ENCODE results near the gene POLR3A. TPM values are rescaled to one million over a fixed set of nuclear protein-coding genes. Genes with fewer than 3 reads are reported as not detected.

The POLR3A gene
- total RNA-seq, 2 donors from 2014 or later, result 20.9 to 22.4 TPM

- Mint-ChIP-seq H3K4me1 (ENCODE audit: low read depth) (no peaks in the 10 kb centered on the region), H3K36me3 (ENCODE audit: insufficient read depth in 2 of 2) (peaks cover 9 to 17% of the 10 kb centered on the region in 2 donors), H3K27ac (no peak overlapping the region), H3K27me3 (ENCODE audit: low read depth) (no peaks in the 10 kb centered on the region), H3K9me3 (no peaks in the 10 kb centered on the region), H3K4me3 (no peak overlapping the region)
- ATAC-seq (replicated peaks in 1 of 2) (no peak), DNase-seq (no peak)
Measured at GRCh38 chr10:77977934-77978333, 51.4 kb downstream of the POLR3A start.

GRCh38 chr10:77977016-77977415 lies 52.3 kb downstream of the POLR3A start:
- no peak for DNase-seq
- Mint-ChIP-seq H3K36me3 (ENCODE audit: insufficient read depth in 2 of 2) (peaks cover 9 to 19% of the 10 kb centered on the region in 2 donors), H3K27ac (no peak overlapping the region), H3K4me1 (ENCODE audit: low read depth) (no peaks in the 10 kb centered on the region), H3K27me3 (ENCODE audit: low read depth) (no peaks in the 10 kb centered on the region), H3K4me3 (no peak overlapping the region), H3K9me3 (no peaks in the 10 kb centered on the region)
- no peak for ATAC-seq (replicated peaks in 1 of 2)

- ATAC-seq (replicated peaks in 1 of 2) (no peak), DNase-seq (no peak)
- peaks cover 8% of the 10 kb centered on the region for H3K4me1 Mint-ChIP-seq (ENCODE audit: low read depth)
- H3K4me3 Mint-ChIP-seq, result no peak overlapping the region
- H3K36me3 Mint-ChIP-seq (ENCODE audit: insufficient read depth in 2 of 2), result peaks cover 8 to 12% of the 10 kb centered on the region in 2 donors
- H3K27ac Mint-ChIP-seq, result no peak overlapping the region
- H3K9me3 Mint-ChIP-seq, result no peaks in the 10 kb centered on the region
- no peaks in the 10 kb centered on the region for H3K27me3 Mint-ChIP-seq (ENCODE audit: low read depth)
Measured at GRCh38 chr10:77975086-77975666, 54.1 kb downstream of the POLR3A start.

- Mint-ChIP-seq H3K4me3 (no peak overlapping the region), H3K36me3 (ENCODE audit: insufficient read depth in 2 of 2) (peaks cover 4 to 12% of the 10 kb centered on the region in 2 donors), H3K27ac (no peak overlapping the region), H3K4me1 (ENCODE audit: low read depth) (peaks cover 8% of the 10 kb centered on the region), H3K27me3 (ENCODE audit: low read depth) (no peaks in the 10 kb centered on the region), H3K9me3 (no peaks in the 10 kb centered on the region)
- ATAC-seq (replicated peaks in 1 of 2), result no peak
- no peak for DNase-seq
Measured at GRCh38 chr10:77974396-77975074, 54.8 kb downstream of the POLR3A start.

- H3K27ac Mint-ChIP-seq, result no peak overlapping the region
- DNase-seq (no peak), ATAC-seq (replicated peaks in 1 of 2) (no peak)
- no peaks in the 10 kb centered on the region for H3K9me3 Mint-ChIP-seq
- H3K4me3 Mint-ChIP-seq, result no peak overlapping the region
- H3K4me1 Mint-ChIP-seq (ENCODE audit: low read depth), result peaks cover 8% of the 10 kb centered on the region
- H3K27me3 Mint-ChIP-seq (ENCODE audit: low read depth), result no peaks in the 10 kb centered on the region
- H3K36me3 Mint-ChIP-seq (ENCODE audit: insufficient read depth in 2 of 2), result peaks cover 4 to 9% of the 10 kb centered on the region in 2 donors
Measured at GRCh38 chr10:77973276-77973675, 56.0 kb downstream of the POLR3A start.

- no peak overlapping the region for H3K27ac Mint-ChIP-seq
- DNase-seq (no peak), ATAC-seq (replicated peaks in 1 of 2) (no peak)
- H3K36me3 Mint-ChIP-seq (ENCODE audit: insufficient read depth in 2 of 2), result peaks cover 0 to 6% of the 10 kb centered on the region in 2 donors
- H3K27me3 Mint-ChIP-seq (ENCODE audit: low read depth), result no peaks in the 10 kb centered on the region
- no peaks in the 10 kb centered on the region for H3K9me3 Mint-ChIP-seq
- H3K4me1 Mint-ChIP-seq (ENCODE audit: low read depth), result peaks cover 8% of the 10 kb centered on the region
- H3K4me3 Mint-ChIP-seq, result no peak overlapping the region
Measured at GRCh38 chr10:77972148-77972547, 57.2 kb downstream of the POLR3A start.

GRCh38 chr10:77971804-77972144 lies 57.5 kb downstream of the POLR3A start:
- no peak overlapping the region for H3K4me3 Mint-ChIP-seq
- DNase-seq (no peak), ATAC-seq (replicated peaks in 1 of 2) (no peak)
- H3K4me1 Mint-ChIP-seq (ENCODE audit: low read depth), result peaks cover 8% of the 10 kb centered on the region
- peaks cover 0 to 6% of the 10 kb centered on the region in 2 donors for H3K36me3 Mint-ChIP-seq (ENCODE audit: insufficient read depth in 2 of 2)
- H3K9me3 Mint-ChIP-seq, result no peaks in the 10 kb centered on the region
- H3K27me3 Mint-ChIP-seq (ENCODE audit: low read depth), result no peaks in the 10 kb centered on the region
- no peak overlapping the region for H3K27ac Mint-ChIP-seq

GRCh38 chr10:77970869-77971803 lies 58.2 kb downstream of the POLR3A start:
- H3K27ac Mint-ChIP-seq, result peak overlapping the region; percentile 74
- no peaks in the 10 kb centered on the region for H3K27me3 Mint-ChIP-seq (ENCODE audit: low read depth)
- peaks cover 8% of the 10 kb centered on the region for H3K4me1 Mint-ChIP-seq (ENCODE audit: low read depth)
- no peak overlapping the region for H3K4me3 Mint-ChIP-seq
- ATAC-seq (replicated peaks in 1 of 2) (peak in 1 of 2 donors; percentile 47), DNase-seq (no peak)
- peaks cover 0 to 6% of the 10 kb centered on the region in 2 donors for H3K36me3 Mint-ChIP-seq (ENCODE audit: insufficient read depth in 2 of 2)
- H3K9me3 Mint-ChIP-seq, result no peaks in the 10 kb centered on the region

- peaks cover 2 to 4% of the 10 kb centered on the region in 2 donors for H3K9me3 Mint-ChIP-seq
- H3K4me3 Mint-ChIP-seq, result no peak overlapping the region
- peaks cover 7% of the 10 kb centered on the region for H3K27me3 Mint-ChIP-seq (ENCODE audit: low read depth)
- ATAC-seq (replicated peaks in 1 of 2) (no peak), DNase-seq (no peak)
- H3K27ac Mint-ChIP-seq, result no peak overlapping the region
- H3K36me3 Mint-ChIP-seq (ENCODE audit: insufficient read depth in 2 of 2), result peaks cover 4 to 10% of the 10 kb centered on the region in 2 donors
- H3K4me1 Mint-ChIP-seq (ENCODE audit: low read depth), result peaks cover 8% of the 10 kb centered on the region
Measured at GRCh38 chr10:77969114-77969513, 60.2 kb downstream of the POLR3A start.

- H3K4me3 Mint-ChIP-seq, result no peak overlapping the region
- ATAC-seq (replicated peaks in 1 of 2) (no peak), DNase-seq (no peak)
- no peak overlapping the region for H3K27ac Mint-ChIP-seq
- peaks cover 7% of the 10 kb centered on the region for H3K27me3 Mint-ChIP-seq (ENCODE audit: low read depth)
- peaks cover 2 to 4% of the 10 kb centered on the region in 2 donors for H3K9me3 Mint-ChIP-seq
- peaks cover 8% of the 10 kb centered on the region for H3K4me1 Mint-ChIP-seq (ENCODE audit: low read depth)
- peaks cover 4 to 7% of the 10 kb centered on the region in 2 donors for H3K36me3 Mint-ChIP-seq (ENCODE audit: insufficient read depth in 2 of 2)
Measured at GRCh38 chr10:77967611-77968022, 61.7 kb downstream of the POLR3A start.

- H3K27me3 Mint-ChIP-seq (ENCODE audit: low read depth), result peaks cover 7% of the 10 kb centered on the region
- ATAC-seq (replicated peaks in 1 of 2) (peak; percentile 50 to 60), DNase-seq (peak; percentile 15 to 19)
- H3K9me3 Mint-ChIP-seq, result peaks cover 2 to 4% of the 10 kb centered on the region in 2 donors
- no peak overlapping the region for H3K27ac Mint-ChIP-seq
- peaks cover 6% of the 10 kb centered on the region for H3K4me1 Mint-ChIP-seq (ENCODE audit: low read depth)
- H3K4me3 Mint-ChIP-seq, result no peak overlapping the region
- peaks cover 4 to 5% of the 10 kb centered on the region in 2 donors for H3K36me3 Mint-ChIP-seq (ENCODE audit: insufficient read depth in 2 of 2)
Measured at GRCh38 chr10:77965294-77965693, 64.0 kb downstream of the POLR3A start.

- Mint-ChIP-seq H3K27me3 (ENCODE audit: low read depth) (peaks cover 7% of the 10 kb centered on the region), H3K4me1 (ENCODE audit: low read depth) (peaks cover 6% of the 10 kb centered on the region), H3K27ac (no peak overlapping the region), H3K36me3 (ENCODE audit: insufficient read depth in 2 of 2) (peaks cover 4 to 5% of the 10 kb centered on the region in 2 donors), H3K4me3 (no peak overlapping the region), H3K9me3 (peaks cover 2 to 4% of the 10 kb centered on the region in 2 donors)
- DNase-seq, result no peak
- no peak for ATAC-seq (replicated peaks in 1 of 2)
Measured at GRCh38 chr10:77964811-77965210, 64.5 kb downstream of the POLR3A start.

GRCh38 chr10:77963901-77964300 lies 65.4 kb downstream of the POLR3A start:
- no peak for DNase-seq
- ATAC-seq (replicated peaks in 1 of 2), result no peak
- peaks cover 6% of the 10 kb centered on the region for H3K4me1 Mint-ChIP-seq (ENCODE audit: low read depth)
- peaks cover 2 to 4% of the 10 kb centered on the region in 2 donors for H3K9me3 Mint-ChIP-seq
- H3K27me3 Mint-ChIP-seq (ENCODE audit: low read depth), result peaks cover 7% of the 10 kb centered on the region
- H3K36me3 Mint-ChIP-seq (ENCODE audit: insufficient read depth in 2 of 2), result peaks cover 4 to 5% of the 10 kb centered on the region in 2 donors
- H3K27ac Mint-ChIP-seq, result no peak overlapping the region
- no peak overlapping the region for H3K4me3 Mint-ChIP-seq

All from activated T-cell treated with anti-CD3 and anti-CD28 coated beads, Interleukin-2, amount 50 U/mL, for 72 hours (primary cell).